H1 (cell line): Measurements from ENCODE around the gene DERL3. TPM values are rescaled to one million over a fixed set of nuclear protein-coding genes. Genes with fewer than 3 reads are reported as not detected.

Experiments used
- ASH2L ChIP-seq: fragments of 200-600, 300-600 bp; sonication (generic); IDR thresholded peaks from one replicate; pipeline ENCODE4 v1.7.1; 2017; ENCODE audit warnings: low read length
- BACH1 ChIP-seq: IDR thresholded peaks from 2 replicates; pipeline ENCODE4 v1.6.1; 2012; ENCODE audit warnings: low read length, improper control_type of control experiment
- BRCA1 ChIP-seq: IDR thresholded peaks from 2 replicates; pipeline ENCODE4 v1.6.1; 2012; ENCODE audit warnings: low read depth, low read length, improper control_type of control experiment
- CBX5 ChIP-seq: fragments of 300-800, 300-1000 bp; sonication (generic); IDR thresholded peaks from 2 replicates; pipeline ENCODE4 v1.7.1; 2016; ENCODE audit warnings: antibody characterized with exemption, low read length, low read depth
- CBX8 ChIP-seq: fragments of 300-800, 300-1000 bp; sonication (generic); IDR thresholded peaks from 2 replicates; pipeline ENCODE4 v1.7.1; 2016; ENCODE audit warnings: low read depth, low read length, borderline replicate concordance
- FOSL1 ChIP-seq: IDR thresholded peaks from 2 replicates; pipeline ENCODE4 v1.6.1; 2011; ENCODE audit warnings: mild to moderate bottlenecking, low read depth, low read length, moderate library complexity; ENCODE audit not compliant: insufficient read depth
- GABPA ChIP-seq: IDR thresholded peaks from 2 replicates; pipeline ENCODE4 v1.6.1; 2011; ENCODE audit warnings: mild to moderate bottlenecking, low read length, moderate library complexity, borderline replicate concordance; ENCODE audit not compliant: insufficient read depth
- HDAC2 ChIP-seq, 2 experiments: fragments of 300-600 bp in 1 of 2; sonication (generic) in 1 of 2; IDR thresholded peaks; 2 replicates each; pipeline ENCODE4 v1.6.1; 2011 to 2012; ENCODE audit warnings: low read depth in 2 of 2, low read length in 2 of 2, mild to moderate bottlenecking in 2 of 2, moderate library complexity in 2 of 2, borderline replicate concordance in 1 of 2, inconsistent platforms in 1 of 2
- JUND ChIP-seq: IDR thresholded peaks from 2 replicates; pipeline ENCODE4 v1.6.1; 2011; ENCODE audit warnings: mild to moderate bottlenecking, improper control_type of control experiment, low read length
- KDM1A ChIP-seq: fragments of 200-600, 300-600 bp; sonication (generic); IDR thresholded peaks from 2 replicates; pipeline ENCODE4 v1.7.1; 2016; ENCODE audit warnings: mild to moderate bottlenecking, low read length, borderline replicate concordance
- KDM5A ChIP-seq: fragments of 200-600 bp; IDR thresholded peaks from 2 replicates; pipeline ENCODE4 v1.7.1; 2012; ENCODE audit warnings: mild to moderate bottlenecking, low read length, inconsistent platforms, mixed read lengths
- MAFK ChIP-seq: IDR thresholded peaks from 2 replicates; pipeline ENCODE4 v1.6.1; 2012; ENCODE audit warnings: low read depth, mild to moderate bottlenecking, improper control_type of control experiment, low read length
- POLR2AphosphoS5 ChIP-seq: IDR thresholded peaks from 2 replicates; pipeline ENCODE4 v1.6.1; 2011; ENCODE audit warnings: low read depth, low read length
- POU5F1 ChIP-seq: IDR thresholded peaks from 2 replicates; pipeline ENCODE4 v1.6.1; 2011; ENCODE audit warnings: low read depth, mild to moderate bottlenecking, low read length, moderate library complexity
- RBBP5 ChIP-seq: IDR thresholded peaks from 2 replicates; pipeline ENCODE4 v1.7.1; 2012; ENCODE audit warnings: low read depth, mild to moderate bottlenecking, inconsistent platforms, low read length, moderate library complexity, borderline replicate concordance
- RFX5 ChIP-seq: IDR thresholded peaks from 2 replicates; pipeline ENCODE4 v1.6.1; 2011; ENCODE audit warnings: low read depth, low read length, improper control_type of control experiment, borderline replicate concordance
- RXRA ChIP-seq: IDR thresholded peaks from 2 replicates; pipeline ENCODE4 v1.6.1; 2011; ENCODE audit warnings: low read depth, mild to moderate bottlenecking, low read length, moderate library complexity; ENCODE audit not compliant: insufficient read depth
- SP4 ChIP-seq: IDR thresholded peaks from 2 replicates; pipeline ENCODE4 v1.6.1; 2012; ENCODE audit warnings: low read length, inconsistent platforms
- SUZ12 ChIP-seq: fragments of 200-600 bp; sonication (generic); IDR thresholded peaks from 2 replicates; pipeline ENCODE4 v1.6.1; 2012; ENCODE audit warnings: mild to moderate bottlenecking, inconsistent platforms, low read length, moderate library complexity, mixed read lengths
- TAF1 ChIP-seq: IDR thresholded peaks from 2 replicates; pipeline ENCODE4 v1.6.1; 2011; ENCODE audit warnings: mild to moderate bottlenecking, low read depth, low read length
- ZNF274 ChIP-seq: IDR thresholded peaks from 2 replicates; pipeline ENCODE4 v1.7.0; 2012; ENCODE audit warnings: low read length, borderline replicate concordance; ENCODE audit errors: extremely low read depth
- polyA plus RNA-seq, 7 experiments: library from polyadenylated mRNA; depleted of rRNA in 3 of 7; stranded (reverse) in 5 of 7; unstranded in 2 of 7; fragments of >200 nt in 5 of 7; fragments of 200-250 nt in 2 of 7; gene quantifications; 1 replicate in 5 of 7; 2 replicates in 1 of 7; 4 replicates in 1 of 7; pipeline versions ENCODE4 v1.2.1 to v1.2.3, GENCODE V29; 2011 to 2013; ENCODE audit warnings: missing spikeins in 2 of 7, mixed read lengths in 2 of 7
- total RNA-seq: library from RNA; stranded (reverse); fragmentation: NEBNext Ultra II Directional; extraction: Animal tissue kit (Norgen Biotek cat#: 25700); gene quantifications from 2 replicates; pipeline ENCODE4 v1.2.1, GENCODE V29; 2021
- TF ChIP-seq, protein P1 (sequence below): IDR thresholded peaks from 2 replicates; pipeline ENCODE4 v1.6.1; 2012; ENCODE audit warnings: low read length, inconsistent platforms
- TF ChIP-seq, protein P2 (sequence below): IDR thresholded peaks from 2 replicates; pipeline ENCODE4 v1.6.1; 2012; ENCODE audit warnings: inconsistent platforms

DERL3 gene
- total and polyA plus RNA-seq, 2 of the 8 experiments (the other 6 are each of a cell fraction or from before 2014, with no cell fraction given) = 8.7 to 19.5 TPM

DNA sequence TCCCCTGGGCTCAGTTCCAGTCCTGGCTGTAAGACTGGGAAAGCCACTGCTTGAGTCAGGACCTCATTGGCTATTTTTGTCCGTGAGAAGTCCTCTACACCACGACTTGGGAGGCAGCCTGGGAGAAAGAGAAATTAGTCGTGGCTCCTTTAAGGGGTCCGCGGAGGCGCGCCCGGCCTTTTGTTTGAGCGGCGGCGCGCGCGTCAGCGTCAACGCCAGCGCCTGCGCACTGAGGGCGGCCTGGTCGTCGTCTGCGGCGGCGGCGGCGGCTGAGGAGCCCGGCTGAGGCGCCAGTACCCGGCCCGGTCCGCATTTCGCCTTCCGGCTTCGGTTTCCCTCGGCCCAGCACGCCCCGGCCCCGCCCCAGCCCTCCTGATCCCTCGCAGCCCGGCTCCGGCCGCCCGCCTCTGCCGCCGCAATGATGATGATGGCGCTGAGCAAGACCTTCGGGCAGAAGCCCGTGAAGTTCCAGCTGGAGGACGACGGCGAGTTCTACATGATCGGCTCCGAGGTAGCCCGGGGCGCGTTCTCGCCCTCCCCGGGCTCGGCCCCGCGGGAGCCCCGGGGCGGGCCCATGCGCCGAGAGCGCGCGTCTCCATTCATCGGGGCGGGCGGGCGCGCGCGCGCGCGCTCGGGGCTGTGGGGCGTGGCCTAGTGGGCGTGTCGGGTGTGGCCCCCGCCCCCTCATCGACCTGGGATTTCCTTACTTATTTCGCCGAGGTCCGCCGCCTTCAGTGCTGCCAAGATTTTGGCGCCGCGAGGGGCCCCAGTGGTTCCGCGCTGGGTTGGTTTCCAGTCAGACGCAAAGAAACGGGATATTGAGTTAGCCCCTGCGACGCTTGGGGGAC, 51.8 kb downstream of the DERL3 start, which contains the start of gene SMARCB1 (continued):
- TF ChIP-seq, protein P1, sequence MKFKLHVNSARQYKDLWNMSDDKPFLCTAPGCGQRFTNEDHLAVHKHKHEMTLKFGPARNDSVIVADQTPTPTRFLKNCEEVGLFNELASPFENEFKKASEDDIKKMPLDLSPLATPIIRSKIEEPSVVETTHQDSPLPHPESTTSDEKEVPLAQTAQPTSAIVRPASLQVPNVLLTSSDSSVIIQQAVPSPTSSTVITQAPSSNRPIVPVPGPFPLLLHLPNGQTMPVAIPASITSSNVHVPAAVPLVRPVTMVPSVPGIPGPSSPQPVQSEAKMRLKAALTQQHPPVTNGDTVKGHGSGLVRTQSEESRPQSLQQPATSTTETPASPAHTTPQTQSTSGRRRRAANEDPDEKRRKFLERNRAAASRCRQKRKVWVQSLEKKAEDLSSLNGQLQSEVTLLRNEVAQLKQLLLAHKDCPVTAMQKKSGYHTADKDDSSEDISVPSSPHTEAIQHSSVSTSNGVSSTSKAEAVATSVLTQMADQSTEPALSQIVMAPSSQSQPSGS = no peak
- TF ChIP-seq GABPA = no peak
- TF ChIP-seq ZNF274 = no peak
- TF ChIP-seq SP4 = no peak
- TF ChIP-seq KDM5A = no peak
- no peak for TF ChIP-seq CBX5
- TF ChIP-seq CBX8 = no peak
- TF ChIP-seq TAF1 = peak; percentile 93
- no peak for TF ChIP-seq BRCA1
- peak; percentile 84 for TF ChIP-seq POLR2AphosphoS5
- peak; percentile 84 for TF ChIP-seq ASH2L
- TF ChIP-seq MAFK = no peak
- TF ChIP-seq RFX5 = no peak
- TF ChIP-seq RXRA = no peak
- no peak for TF ChIP-seq BACH1
- no peak for TF ChIP-seq FOSL1
- TF ChIP-seq KDM1A = no peak
- TF ChIP-seq, protein P2, sequence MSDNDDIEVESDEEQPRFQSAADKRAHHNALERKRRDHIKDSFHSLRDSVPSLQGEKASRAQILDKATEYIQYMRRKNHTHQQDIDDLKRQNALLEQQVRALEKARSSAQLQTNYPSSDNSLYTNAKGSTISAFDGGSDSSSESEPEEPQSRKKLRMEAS = no peak
- peak; percentile 68; the same call in 1 of the 2 replicates for TF ChIP-seq JUND
- TF ChIP-seq HDAC2 (IDR thresholded peaks at IDR 0.05; ENCODE audit: borderline replicate concordance in 1 of 2, low read depth in 2 of 2, low read length in 2 of 2) = no peak
- TF ChIP-seq SUZ12 = no peak
- TF ChIP-seq RBBP5 = peak; percentile 75; the same call in 1 of the 2 replicates
- TF ChIP-seq POU5F1 = no peak
